Smooth muscle cell (in vitro differentiated cells): Measurements from ENCODE around the gene EXOC6. TPM values are rescaled to one million over a fixed set of nuclear protein-coding genes. Genes with fewer than 3 reads are reported as not detected.

Experiments used
- DNase-seq: peaks from one replicate; lab custom pipeline; 2025; ENCODE audit not compliant: unreplicated experiment; lab: John Stamatoyannopoulos, UW
- H2AFZ ChIP-seq: fragments of 200-600 bp; sonication (generic); 2 replicates; pipeline ENCODE4 v1.6.0; 2016; ENCODE audit warnings: antibody characterized with exemption, low read depth, mild to moderate bottlenecking
- H3F3A ChIP-seq: fragments of 200-600 bp; sonication (generic); 2 replicates; pipeline ENCODE4 v1.6.0; 2017; ENCODE audit warnings: antibody characterized with exemption, low read depth
- H3K27ac ChIP-seq: fragments of 200-600 bp; sonication (generic); 2 replicates; pipeline ENCODE4 v1.5.1; 2016; ENCODE audit warnings: low read depth, mild to moderate bottlenecking
- H3K27me3 ChIP-seq: fragments of 200-600 bp; sonication (generic); 2 replicates; pipeline ENCODE4 v1.6.1; 2016; ENCODE audit warnings: low read depth, mild to moderate bottlenecking
- H3K36me3 ChIP-seq: fragments of 200-600 bp; sonication (generic); 2 replicates; pipeline ENCODE4 v1.5.1; 2016; ENCODE audit warnings: low read depth
- H3K4me1 ChIP-seq: fragments of 200-600 bp; sonication (generic); 2 replicates; pipeline ENCODE4 v1.5.1; 2016; ENCODE audit warnings: low read depth
- H3K4me2 ChIP-seq: fragments of 200-600 bp; sonication (generic); 2 replicates; pipeline ENCODE4 v1.6.0; 2016; ENCODE audit warnings: mild to moderate bottlenecking
- H3K4me3 ChIP-seq: fragments of 200-600 bp; sonication (generic); 2 replicates; pipeline ENCODE4 v1.5.1; 2016; ENCODE audit warnings: mild to moderate bottlenecking
- H3K79me2 ChIP-seq: fragments of 200-600 bp; sonication (generic); 2 replicates; pipeline ENCODE4 v1.6.0; 2016; ENCODE audit warnings: low read depth, mild to moderate bottlenecking
- H3K9ac ChIP-seq: fragments of 200-600 bp; sonication (generic); 2 replicates; pipeline ENCODE4 v1.6.0; 2016; ENCODE audit warnings: low read depth
- H3K9me3 ChIP-seq: fragments of 200-600 bp; sonication (generic); replicated peaks from 2 replicates; pipeline ENCODE4 v1.5.1; 2016; ENCODE audit warnings: low read depth
- H4K20me1 ChIP-seq: fragments of 200-600 bp; sonication (generic); 2 replicates; pipeline ENCODE4 v1.6.0; 2016; ENCODE audit warnings: low read depth
- WGBS: methylation state at CpG from one replicate; pipeline ENCODE4 v1.1.7; 2016; ENCODE audit warnings: low lambda C conversion rate; 5-methylcytosine and 5-hydroxymethylcytosine counted together
- polyA plus RNA-seq: library from polyadenylated mRNA; unstranded; fragments of >200 nt; fragmentation: Nextera tagmentation; extraction: Ambion mirVana; gene quantifications from 2 replicates; pipeline ENCODE4 v1.2.1, GENCODE V29; 2016
- total RNA-seq: library from RNA; depleted of rRNA; stranded (reverse); fragments of >200 nt; gene quantifications from 2 replicates; pipeline ENCODE4 v1.2.3, GENCODE V29; 2014
- TF ChIP-seq, protein P1 (sequence below): fragments of 200-600 bp; sonication (generic); IDR thresholded peaks from 2 replicates; pipeline ENCODE4 v1.5.1; 2017; ENCODE audit warnings: borderline replicate concordance, mild to moderate bottlenecking, antibody characterized with exemption; ENCODE audit not compliant: insufficient read depth, poor library complexity, severe bottlenecking

The EXOC6 gene
- total and polyA plus RNA-seq, 2 experiments from 2014 or later: 1.7 to 5.2 TPM

DNA sequence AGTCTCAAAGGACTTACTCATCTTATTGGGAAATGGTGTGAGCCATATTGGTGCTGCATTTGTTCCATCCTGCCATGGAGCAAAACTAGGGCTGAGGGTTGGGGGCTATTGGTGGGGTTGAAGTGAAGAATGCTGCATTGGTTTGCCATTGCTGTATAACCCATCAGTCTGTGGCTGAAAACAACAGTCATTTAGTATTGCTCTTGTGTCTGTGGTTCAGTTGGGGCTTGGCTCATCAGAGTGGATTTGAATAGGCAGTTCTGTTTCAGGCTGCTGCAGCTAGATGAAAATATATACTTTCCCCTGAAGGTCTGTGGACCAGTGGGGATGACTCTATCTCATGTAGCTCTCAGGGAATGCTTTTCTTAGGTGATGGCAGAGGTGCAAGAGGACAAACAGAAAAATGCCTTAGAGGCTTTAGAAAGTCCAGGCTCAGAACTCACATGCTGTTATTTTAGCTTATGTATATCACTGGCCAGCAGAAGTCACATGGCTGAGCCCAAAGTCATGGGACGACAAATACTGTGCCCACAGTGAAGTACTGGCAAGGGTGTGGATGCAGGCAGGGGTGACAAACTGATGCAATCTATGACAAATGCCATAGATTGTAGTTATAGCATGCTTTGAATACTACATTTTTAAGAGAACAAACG, 15.2 kb upstream of the EXOC6 start:
- H3K9me3 ChIP-seq: no peaks in the 10 kb centered on the region
- no peak overlapping the region for H3K4me2 ChIP-seq
- no peak for DNase-seq

DNA sequence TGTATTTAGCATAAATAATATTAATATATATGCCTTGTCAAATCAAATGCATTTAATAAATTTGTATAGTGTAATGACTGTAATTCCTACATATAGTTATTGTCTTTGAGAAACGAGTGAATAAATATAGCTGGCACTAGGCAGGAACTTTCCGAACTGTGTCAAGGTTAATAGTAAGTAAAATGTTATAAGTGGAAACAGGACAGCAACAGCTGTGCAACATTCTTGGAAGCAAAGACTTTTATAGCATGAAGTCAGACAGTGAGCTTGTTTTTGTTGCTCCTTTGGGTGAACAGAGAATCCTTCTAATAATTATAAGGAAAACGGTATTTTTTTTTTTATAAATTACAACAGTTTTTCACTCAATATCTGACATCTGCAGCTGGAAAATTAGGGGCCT, 14.0 kb upstream of the EXOC6 start:
- Histone ChIP-seq H4K20me1 (no peaks in the 10 kb centered on the region), H3K27ac (no peak overlapping the region), H3K4me1 (no peaks in the 10 kb centered on the region), H3K9me3 (no peaks in the 10 kb centered on the region), H3K79me2 (no peaks in the 10 kb centered on the region), H3K36me3 (no peaks in the 10 kb centered on the region), H2AFZ (no peak overlapping the region), H3K4me3 (no peak overlapping the region), H3F3A (no peaks in the 10 kb centered on the region), H3K4me2 (no peak overlapping the region), H3K9ac (no peak overlapping the region), H3K27me3 (no peaks in the 10 kb centered on the region)
- TF ChIP-seq, protein P1, sequence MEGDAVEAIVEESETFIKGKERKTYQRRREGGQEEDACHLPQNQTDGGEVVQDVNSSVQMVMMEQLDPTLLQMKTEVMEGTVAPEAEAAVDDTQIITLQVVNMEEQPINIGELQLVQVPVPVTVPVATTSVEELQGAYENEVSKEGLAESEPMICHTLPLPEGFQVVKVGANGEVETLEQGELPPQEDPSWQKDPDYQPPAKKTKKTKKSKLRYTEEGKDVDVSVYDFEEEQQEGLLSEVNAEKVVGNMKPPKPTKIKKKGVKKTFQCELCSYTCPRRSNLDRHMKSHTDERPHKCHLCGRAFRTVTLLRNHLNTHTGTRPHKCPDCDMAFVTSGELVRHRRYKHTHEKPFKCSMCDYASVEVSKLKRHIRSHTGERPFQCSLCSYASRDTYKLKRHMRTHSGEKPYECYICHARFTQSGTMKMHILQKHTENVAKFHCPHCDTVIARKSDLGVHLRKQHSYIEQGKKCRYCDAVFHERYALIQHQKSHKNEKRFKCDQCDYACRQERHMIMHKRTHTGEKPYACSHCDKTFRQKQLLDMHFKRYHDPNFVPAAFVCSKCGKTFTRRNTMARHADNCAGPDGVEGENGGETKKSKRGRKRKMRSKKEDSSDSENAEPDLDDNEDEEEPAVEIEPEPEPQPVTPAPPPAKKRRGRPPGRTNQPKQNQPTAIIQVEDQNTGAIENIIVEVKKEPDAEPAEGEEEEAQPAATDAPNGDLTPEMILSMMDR: no peak
- WGBS: 84% methylated on average over 3 of the region's 3 CpGs
- DNase-seq: no peak

More for the DNA sequence above, 15.2 kb upstream of the EXOC6 start:
- Histone ChIP-seq H3K27me3 (no peaks in the 10 kb centered on the region), H3K79me2 (no peaks in the 10 kb centered on the region), H4K20me1 (no peaks in the 10 kb centered on the region), H3K36me3 (no peaks in the 10 kb centered on the region), H3K4me1 (no peaks in the 10 kb centered on the region), H3K27ac (no peak overlapping the region), H3K4me3 (no peak overlapping the region), H3K9ac (no peak overlapping the region), H3F3A (no peaks in the 10 kb centered on the region), H2AFZ (no peak overlapping the region)
- 59% methylated on average over 2 of the region's 2 CpGs for WGBS
- TF ChIP-seq, protein P1: no peak

DNA sequence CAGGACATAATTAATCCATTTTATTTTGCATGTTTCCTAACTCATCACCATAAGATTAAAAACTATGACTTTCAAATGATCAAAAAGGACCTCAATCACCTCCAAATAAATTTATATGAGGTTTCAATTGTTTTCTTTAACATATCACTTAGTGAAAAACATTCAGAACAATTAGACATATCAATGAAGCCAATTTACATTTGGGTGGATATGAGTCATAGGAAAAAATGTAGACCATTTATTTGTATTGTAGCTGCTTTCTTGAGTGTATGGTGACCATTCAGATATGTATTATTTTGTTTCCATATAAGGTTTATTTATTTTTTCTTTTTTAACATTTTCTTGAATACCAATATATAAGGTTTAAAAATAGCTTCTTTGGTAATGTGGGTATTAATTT, 13.3 kb upstream of the EXOC6 start:
- Histone ChIP-seq H3K79me2 (no peaks in the 10 kb centered on the region), H3K4me3 (no peak overlapping the region), H3K4me1 (no peaks in the 10 kb centered on the region), H3K36me3 (no peaks in the 10 kb centered on the region), H3K27ac (no peak overlapping the region), H3K4me2 (no peak overlapping the region), H3K27me3 (no peaks in the 10 kb centered on the region), H2AFZ (no peak overlapping the region), H4K20me1 (no peaks in the 10 kb centered on the region), H3K9ac (no peak overlapping the region), H3K9me3 (no peaks in the 10 kb centered on the region), H3F3A (no peaks in the 10 kb centered on the region)
- DNase-seq: no peak
- TF ChIP-seq, protein P1: no peak

DNA sequence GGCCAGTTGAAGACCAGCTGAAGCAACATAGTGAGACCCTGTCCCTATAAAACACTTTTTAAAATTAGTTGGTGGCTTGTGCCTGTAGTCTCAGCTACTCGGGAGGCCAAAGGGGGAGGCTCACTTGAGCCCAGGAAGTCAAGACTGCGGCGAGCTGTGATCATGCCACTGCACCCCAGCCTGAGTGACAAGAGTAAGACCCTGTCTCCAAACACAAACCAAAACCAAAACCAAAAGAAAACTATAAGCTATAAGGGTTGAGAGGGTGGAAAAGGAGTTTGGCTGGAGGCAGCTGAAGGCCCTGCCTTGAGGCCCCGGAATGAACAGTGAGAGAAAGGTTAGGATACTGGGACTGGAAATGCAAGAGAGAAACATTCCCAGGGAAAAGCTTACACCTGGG, 10.9 kb upstream of the EXOC6 start:
- Histone ChIP-seq H2AFZ (no peak overlapping the region), H3K4me2 (no peak overlapping the region), H4K20me1 (no peaks in the 10 kb centered on the region), H3K27me3 (no peaks in the 10 kb centered on the region), H3K4me3 (no peak overlapping the region), H3K36me3 (no peaks in the 10 kb centered on the region), H3F3A (no peaks in the 10 kb centered on the region), H3K79me2 (no peaks in the 10 kb centered on the region), H3K9ac (no peak overlapping the region), H3K4me1 (no peaks in the 10 kb centered on the region), H3K9me3 (no peaks in the 10 kb centered on the region), H3K27ac (no peak overlapping the region)
- TF ChIP-seq, protein P1: no peak
- no peak for DNase-seq
- WGBS: 95% methylated on average over 4 of the region's 4 CpGs
